GM18502 (cell line): Measurements from ENCODE around the gene UGT3A1.

ENCODE experiments used
- ATAC-seq: cut with Tn5 transposase; IDR thresholded peaks from one replicate; pipeline ENCODE4 v1.9.1; 2021; ENCODE audit warnings: mild to moderate bottlenecking; ENCODE audit not compliant: unreplicated experiment, poor library complexity

The UGT3A1 gene

GRCh38 chr5:35921930-35922329, 69.3 kb downstream of the UGT3A1 start:
- no peak for ATAC-seq

DNA sequence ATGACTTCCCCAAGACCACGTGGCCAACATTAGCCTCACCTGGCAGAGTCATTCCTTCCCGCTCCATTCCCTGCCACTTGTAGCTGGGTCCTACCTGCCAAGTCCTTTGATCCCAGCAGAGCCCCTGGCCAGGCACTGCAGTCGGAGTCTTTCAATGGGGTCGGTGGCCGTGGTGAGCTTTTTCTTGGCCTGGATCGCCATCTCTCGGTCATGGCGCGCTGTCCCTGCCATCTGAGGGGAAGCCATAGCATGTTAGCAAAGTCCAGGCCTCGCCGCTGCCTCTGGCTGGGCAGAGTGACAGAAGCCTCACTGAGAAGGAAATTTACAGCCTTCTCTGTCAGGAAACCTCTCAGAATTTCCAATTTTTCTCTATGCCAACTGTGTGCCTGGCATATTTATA, 70.3 kb downstream of the UGT3A1 start:
- ATAC-seq, result no peak

DNA sequence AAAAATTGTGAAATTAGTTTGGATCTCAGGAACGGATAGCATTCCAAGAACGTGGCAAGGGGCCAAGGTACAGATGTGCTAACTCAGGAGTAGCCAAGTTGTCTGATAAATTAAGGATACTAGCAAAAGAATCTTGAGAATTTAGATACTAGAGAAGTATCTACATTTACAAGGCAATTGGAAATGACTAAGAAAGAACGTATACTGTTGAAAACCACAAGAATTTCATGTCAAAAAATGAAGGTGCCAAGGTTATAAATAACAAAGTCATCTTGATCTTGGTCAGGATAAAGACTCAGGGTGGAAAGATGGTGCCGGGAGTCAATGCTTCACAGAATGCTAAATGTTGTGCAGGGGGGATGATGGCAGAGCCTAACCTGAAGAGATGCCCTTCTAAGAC, 72.0 kb downstream of the UGT3A1 start:
- no peak for ATAC-seq

DNA sequence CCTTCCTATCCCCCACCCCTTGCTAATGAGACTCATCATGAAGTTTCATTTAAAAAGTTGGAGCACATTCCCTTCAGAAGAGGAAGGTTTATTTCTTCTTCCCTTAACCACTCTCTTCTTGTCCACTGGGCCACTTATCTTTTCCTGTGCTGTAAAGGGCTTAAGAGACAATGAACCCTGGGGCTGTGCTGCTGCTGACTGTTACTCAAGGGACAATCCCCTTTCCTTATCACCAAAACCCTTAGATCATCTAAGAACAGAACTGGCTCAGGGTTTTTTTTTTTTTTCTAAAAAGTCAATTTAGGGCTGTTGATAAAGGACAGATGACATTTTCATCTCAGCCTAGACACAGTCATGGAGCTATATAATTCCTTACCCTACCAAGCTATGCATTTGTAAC, 82.4 kb downstream of the UGT3A1 start:
- ATAC-seq, result no peak

GRCh38 chr5:35908228-35908627, 83.0 kb downstream of the UGT3A1 start:
- ATAC-seq, result no peak

DNA sequence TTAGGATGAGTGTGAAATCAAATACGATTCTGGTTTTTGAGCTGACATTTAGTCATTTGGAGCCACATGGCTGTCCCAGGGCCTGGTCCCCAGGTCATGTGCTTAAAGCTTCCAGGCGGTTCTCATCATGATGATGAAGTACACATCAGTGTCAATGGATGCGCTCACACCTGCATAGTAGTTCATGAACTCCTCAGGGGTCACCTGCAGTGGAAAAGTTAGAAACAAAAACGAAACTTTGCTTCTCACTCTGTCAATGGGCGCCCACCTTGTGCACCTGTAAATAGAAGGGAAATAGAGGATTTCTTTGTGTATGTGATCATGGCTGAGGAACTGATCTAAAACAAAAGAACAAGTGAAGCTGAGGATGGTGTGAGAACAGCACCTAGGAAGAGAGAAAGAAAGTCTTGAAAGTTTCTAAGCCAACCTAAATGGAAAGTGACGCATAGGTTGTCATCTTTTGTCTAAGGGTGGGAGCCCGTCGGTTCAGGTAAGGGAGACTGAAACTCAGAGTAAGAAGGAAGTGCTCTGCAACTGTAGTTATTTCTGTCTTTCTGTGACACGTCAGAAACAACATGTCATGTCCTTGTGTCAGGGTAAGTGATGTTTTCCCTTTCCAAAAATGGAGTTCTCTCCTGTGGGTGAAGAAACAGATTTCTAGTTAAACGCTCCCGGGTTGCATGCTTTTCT, 86.6 kb downstream of the UGT3A1 start:
- peak; percentile 74 for ATAC-seq

GRCh38 chr5:35903631-35904203, 87.5 kb downstream of the UGT3A1 start:
- no peak for ATAC-seq

DNA sequence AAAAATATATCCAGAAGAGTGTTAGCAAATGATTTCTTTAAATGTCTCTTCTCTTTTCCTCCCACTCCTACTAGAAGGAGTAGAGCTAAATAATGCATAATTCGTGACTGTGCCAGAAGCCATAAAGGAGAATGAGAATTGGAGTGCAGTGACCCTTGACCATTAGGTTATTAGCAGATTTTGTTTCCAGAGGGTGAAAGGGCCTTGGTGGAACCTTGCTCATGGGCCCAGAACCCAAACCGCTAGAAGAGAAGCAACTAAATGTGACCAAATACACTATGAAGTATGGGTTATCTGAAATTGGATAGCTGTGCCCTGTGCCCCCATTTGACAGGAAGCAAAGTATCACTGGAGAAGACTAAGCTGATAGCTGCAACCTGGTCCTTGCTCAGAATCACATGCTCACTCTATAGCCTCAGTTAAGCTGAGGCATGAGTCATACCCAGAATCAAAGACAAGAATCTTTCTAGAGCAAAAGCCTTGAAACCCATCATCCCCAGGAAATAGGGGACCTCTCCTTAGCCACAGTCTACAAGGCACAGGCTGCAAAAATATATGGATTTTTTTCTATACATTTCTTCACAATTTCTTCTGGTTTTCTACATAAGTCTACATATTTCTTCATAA, 89.0 kb downstream of the UGT3A1 start:
- peak; percentile 70 for ATAC-seq
